Muscle of arm (tissue), 14 donors: ENCODE data around the gene ODAD4. TPM values are rescaled to one million over a fixed set of nuclear protein-coding genes. Genes with fewer than 3 reads are reported as not detected.

Source experiments
- DNase-seq: peaks from one replicate; pipeline ENCODE4 v3.0.0-alpha.2; 2013
- long read RNA-seq, 11 donors: transcript quantifications; one replicate each; lab custom pipeline, GENCODE V29; 2026
- polyA plus RNA-seq, 12 donors: library from polyadenylated mRNA; unstranded; fragments of 120-200 nt; gene quantifications; one replicate each; pipeline ENCODE4 v1.2.1, GENCODE V29; 2013; ENCODE audit not compliant: insufficient read length in 12 of 12

The ODAD4 gene
- polyA plus RNA-seq = 1 to 10 TPM in 4 of 12 donors, under 1 TPM in 6, not detected in 2; 0.49 to 1.5 (median 0.82) TPM
- long read RNA-seq, donor 1 = 0 reads
- long read RNA-seq, donor 2 = 0 reads
- long read RNA-seq, donor 3 = 0 reads
- long read RNA-seq, donor 4 = 0 reads
- long read RNA-seq, donor 5 = 0 reads
- long read RNA-seq, donor 6 = 0 reads
- long read RNA-seq, donor 7 = 0 reads
- long read RNA-seq, donor 8 = 0 reads
- long read RNA-seq, donor 9 = 0 reads
- long read RNA-seq, donor 10 = 0 reads
- long read RNA-seq, donor 11 = 0 reads

GRCh38 chr17:41930009-41930832 lies at the start of gene ODAD4:
Gene ODAD4 (plus strand): TSS chr17:41930617. CDS start chr17:41930724, 107 bp downstream.
- peak; percentile 96 for DNase-seq

DNA sequence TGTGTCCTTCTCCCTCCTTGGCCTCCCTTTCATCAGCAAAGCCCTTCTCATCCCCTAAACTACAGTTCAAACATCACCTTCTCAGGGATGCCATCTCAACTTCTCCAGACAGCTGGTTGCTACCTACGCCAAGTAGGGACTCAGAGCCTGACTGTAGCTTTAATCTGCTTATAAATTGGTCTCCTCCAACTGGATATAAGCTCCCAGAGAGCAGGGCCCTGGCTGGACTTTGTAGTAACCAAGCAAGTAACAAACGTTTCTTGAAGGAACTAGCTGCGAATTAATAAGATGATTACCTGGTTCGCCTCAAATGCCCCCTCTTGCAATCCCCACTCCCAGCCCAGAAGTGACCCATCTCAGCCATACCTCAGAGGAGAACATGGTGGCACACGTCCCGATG lies 47.7 kb upstream of the ODAD4 start:
- DNase-seq = no peak

GRCh38 chr17:41885733-41886132 lies 44.7 kb upstream of the ODAD4 start:
- DNase-seq = no peak

DNA sequence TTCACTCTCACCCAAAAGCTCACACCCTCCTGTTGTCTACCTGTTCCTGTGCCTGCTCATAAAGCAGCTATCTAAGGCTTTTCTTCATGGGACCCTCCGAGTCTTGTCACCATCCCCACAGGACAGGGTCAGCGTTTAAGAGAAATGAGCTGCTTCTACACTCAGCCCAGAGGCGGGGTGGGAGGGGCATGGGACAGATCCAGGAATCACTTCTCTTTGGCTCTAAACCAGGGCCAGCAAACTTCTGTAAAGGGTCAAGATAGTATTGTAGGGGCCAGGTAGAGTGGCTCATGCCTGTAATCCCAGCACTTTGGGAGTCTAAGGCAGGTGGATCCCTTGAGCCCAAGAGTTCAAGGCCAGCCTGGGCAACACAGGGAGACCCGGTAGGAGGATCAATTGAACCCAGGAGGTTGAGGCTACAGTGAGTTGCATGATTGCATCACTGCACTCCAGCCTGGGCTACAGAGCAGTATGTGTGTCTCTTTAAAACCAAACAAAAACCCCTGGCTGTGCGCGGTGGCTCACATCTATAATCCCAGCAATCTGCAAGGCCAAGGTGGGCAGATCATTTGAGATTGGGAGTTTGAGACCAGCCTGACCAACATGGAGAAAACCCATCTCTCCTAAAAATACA lies 42.0 kb upstream of the ODAD4 start:
- no peak for DNase-seq

DNA sequence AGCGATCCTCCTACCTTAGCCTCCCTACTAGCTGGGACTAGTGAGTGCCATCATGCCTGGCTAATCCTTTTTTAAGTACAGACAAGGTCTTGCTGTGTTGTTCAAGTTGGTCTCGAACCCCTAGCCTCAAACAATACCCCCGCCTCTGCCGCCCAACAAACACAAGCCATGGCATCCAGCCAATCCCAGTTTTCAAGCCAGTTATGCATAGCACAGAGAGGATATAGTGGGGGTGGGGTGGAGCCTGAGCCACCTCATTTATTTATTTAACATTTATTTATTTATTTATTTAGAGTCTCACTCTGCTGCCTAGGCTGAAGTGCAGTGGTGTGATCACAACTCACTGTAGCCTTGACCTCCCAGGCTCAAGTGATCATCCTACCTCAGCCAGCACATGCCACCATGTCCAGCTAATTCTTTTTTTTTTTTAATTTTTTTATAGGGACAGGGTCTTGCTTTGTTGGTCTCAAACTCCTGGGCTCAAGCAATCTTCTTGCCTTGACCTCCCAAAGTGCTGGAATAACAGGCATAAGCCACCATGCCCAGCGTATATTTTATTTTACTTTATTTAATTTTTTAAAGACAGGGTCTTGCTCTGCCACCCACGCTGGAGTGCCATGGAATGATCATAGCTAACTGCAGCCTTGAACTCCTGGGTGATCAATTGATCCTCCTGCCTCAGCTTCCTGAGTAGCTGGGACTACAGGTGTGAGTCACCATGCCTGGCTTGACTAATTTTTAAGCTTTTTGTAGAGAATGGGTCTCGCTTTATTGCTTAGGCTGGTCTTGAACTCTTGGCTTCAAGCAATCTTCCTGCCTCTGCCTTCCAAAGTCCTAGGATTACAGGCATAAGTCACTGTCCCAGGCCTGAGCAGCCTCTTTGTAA lies 39.0 kb upstream of the ODAD4 start:
- no peak for DNase-seq

- DNase-seq = no peak
Observed at GRCh38 chr17:41892021-41892376, 38.4 kb upstream of the ODAD4 start.

DNA sequence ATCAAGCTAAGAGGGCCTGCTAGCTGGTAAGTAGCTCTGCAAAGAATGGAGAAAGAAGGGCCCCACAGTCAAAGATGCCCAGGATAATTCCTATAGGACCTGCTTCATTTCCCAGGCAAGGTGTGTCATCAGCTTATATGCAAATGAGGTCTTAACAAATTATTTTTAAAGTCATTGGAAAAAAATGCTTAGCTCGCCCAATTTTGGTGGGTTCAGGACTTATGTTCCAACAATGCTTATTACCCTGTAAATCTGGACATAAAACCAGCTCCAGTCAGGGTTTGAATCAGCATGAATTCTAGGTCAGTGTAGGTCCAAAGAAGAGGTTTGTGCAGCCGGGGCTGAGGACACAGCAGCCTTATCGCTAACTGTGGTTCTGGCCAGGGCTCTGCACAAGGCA lies 37.0 kb upstream of the ODAD4 start:
- no peak for DNase-seq

GRCh38 chr17:41894791-41895331 lies 35.6 kb upstream of the ODAD4 start:
- no peak for DNase-seq

DNA sequence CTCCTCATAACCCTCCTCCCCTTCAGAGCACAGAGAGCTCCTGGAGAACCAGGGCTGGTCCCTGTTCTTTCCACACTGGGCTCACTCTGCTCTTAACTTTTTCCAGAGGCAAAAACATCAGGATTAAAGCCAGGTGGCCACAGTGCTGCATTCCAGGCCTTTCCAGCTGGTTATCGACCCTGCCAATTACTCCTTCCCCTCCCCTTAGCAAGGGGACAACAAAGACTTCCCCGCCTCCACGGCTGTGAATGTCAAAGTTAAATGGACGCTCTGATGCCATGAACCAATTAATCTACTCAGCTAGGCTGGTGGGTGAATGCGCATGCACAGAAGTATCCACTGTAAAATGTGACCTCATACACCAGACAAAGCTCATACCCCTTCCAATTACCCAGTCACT lies 34.8 kb upstream of the ODAD4 start:
- DNase-seq = peak; percentile 74

DNA sequence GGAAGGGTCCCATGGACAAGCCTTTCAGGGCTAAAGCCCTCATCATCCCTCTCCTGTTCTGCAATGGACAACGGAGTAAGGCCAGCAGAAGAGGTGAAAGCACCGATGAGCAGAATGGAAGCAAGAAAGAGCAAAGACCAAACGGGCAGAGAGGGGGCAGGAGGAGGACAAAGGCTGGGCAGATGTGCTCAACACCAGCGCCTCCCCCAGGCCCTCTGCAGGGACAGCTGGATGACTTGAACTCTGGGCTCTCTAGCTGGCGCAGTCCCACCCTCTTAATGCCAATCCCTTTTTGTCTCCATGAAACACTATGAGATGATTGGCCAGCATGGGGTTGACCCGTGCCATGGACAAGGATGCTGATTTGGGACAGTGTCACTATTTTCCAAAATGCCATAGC lies 33.7 kb upstream of the ODAD4 start:
- DNase-seq = no peak

GRCh38 chr17:41901646-41902045 lies 28.8 kb upstream of the ODAD4 start:
- no peak for DNase-seq

DNA sequence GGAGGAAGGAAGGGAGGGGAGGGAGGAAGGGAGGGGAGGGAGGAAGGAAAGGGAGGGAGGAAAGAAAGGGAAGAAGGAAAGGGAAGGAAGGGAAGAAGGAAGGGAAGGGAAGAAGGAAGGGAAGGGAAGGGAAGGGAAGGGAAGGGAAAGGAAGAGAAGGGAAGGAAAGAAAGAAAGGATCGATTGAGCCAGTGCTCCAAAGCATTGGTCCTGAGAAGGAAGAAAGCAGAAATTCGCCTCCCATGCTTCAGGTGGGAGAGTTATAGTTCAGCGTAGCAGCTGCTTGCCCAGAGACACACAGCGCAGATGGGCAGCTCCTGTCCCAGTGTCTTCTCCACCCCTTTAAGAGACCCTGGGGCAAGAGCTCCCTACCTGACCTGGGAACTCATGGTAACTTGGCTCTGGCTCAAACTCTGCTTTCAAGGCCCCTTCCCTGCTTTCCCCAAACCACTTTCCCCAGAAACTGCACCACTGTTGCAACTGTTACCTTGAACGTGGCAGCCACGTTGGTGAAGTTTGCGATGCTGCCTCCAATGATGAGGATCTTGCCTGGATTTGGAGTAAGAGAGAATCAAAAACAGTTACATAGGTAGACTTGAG lies 26.1 kb upstream of the ODAD4 start:
- DNase-seq = no peak

- no peak for DNase-seq
Observed at GRCh38 chr17:41905172-41905571, 25.2 kb upstream of the ODAD4 start.

GRCh38 chr17:41906465-41907184 lies 23.8 kb upstream of the ODAD4 start:
- no peak for DNase-seq

- DNase-seq = no peak
Observed at GRCh38 chr17:41907185-41907556, 23.2 kb upstream of the ODAD4 start.

DNA sequence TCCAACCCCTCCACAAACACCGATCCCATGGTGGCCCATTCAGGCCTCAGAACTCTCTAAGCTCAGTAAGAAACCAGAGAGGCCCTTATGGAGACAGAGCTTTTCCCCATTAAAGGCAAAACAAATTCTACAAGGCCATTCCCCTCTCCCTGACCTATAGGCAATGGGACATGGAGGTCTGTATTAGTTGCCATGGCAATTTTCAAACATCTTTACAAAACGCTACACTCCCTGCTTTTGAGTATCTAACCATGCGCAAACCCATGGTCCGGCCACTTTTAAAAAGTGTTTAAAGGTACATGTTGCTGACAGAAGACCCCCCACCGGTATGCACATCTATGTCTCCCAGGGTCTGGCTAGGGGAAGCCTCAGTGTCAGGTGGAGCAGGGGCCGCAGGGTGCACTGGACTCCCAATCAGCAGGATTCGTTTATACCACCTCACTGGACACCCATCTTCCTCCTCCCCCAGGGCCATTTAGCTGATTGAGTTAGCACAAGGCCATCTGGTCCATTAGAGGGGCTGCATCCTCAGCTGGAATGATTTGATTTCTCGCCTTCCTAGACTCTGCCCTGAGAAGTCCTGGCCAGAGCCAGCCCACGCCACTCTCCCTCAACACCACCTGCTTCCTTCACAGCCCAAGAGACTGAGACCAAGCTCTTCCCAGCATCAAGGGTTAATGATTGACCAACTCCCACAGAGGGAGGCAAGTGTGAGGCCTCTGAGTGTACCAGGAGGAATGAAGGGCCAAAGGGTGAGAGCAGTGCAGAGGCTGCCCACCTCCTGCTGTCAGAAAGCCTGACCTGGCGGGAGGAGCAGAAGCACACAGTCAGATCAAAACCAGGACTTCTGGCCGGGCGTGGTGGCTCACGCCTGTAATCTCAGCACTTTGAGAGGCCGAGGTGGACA lies 22.5 kb upstream of the ODAD4 start:
- no peak for DNase-seq

- DNase-seq = no peak
Observed at GRCh38 chr17:41909088-41909487, 21.3 kb upstream of the ODAD4 start.

GRCh38 chr17:41910701-41911391 lies 19.6 kb upstream of the ODAD4 start:
- no peak for DNase-seq

DNA sequence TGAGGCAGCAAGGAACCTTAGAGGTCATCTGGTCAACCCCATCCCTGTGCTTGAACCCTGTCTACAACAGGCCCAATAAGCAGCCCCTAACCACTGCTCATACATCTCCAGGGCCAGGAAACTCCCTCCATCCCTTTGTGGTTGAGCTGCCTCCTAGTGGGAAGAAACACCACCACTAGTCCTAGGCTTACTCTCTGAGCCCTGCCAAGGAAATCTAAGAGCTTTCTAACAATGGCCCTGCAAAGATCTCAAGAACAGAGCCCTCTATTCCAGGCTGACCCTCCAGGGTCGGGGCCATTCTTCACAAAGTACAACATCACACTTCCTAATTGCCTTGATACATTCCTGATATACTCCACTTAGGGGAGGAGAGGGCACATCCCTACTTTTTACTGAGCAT lies 17.5 kb upstream of the ODAD4 start:
- DNase-seq = no peak
